PC-3 (cell line): ENCODE data around the gene GAGE12H.
"Not testable (repeated sequence)": the region's sequence is repeated elsewhere in the genome, so short reads cannot be mapped to it uniquely, and the experiment has no call there.

Experiments
- EZH2 ChIP-seq: fragments of 300-600 bp; sonication (generic); IDR thresholded peaks from one replicate; pipeline ENCODE4 v1.6.1; 2017; ENCODE audit warnings: antibody characterized with exemption, mild to moderate bottlenecking, low read length; ENCODE audit not compliant: unreplicated experiment
- EZH2phosphoT487 ChIP-seq: fragments of 300-600 bp; sonication (generic); IDR thresholded peaks from 2 replicates; pipeline ENCODE4 v1.6.1; 2018; ENCODE audit warnings: mild to moderate bottlenecking, antibody characterized with exemption, low read length, borderline replicate concordance
- TF ChIP-seq, protein P1 (sequence below): fragments of 300-600 bp; sonication (generic); conservative IDR thresholded peaks from 2 replicates; pipeline ENCODE4 v1.5.1; 2017; ENCODE audit warnings: antibody characterized with exemption, low read depth, mild to moderate bottlenecking, low read length

DNA sequence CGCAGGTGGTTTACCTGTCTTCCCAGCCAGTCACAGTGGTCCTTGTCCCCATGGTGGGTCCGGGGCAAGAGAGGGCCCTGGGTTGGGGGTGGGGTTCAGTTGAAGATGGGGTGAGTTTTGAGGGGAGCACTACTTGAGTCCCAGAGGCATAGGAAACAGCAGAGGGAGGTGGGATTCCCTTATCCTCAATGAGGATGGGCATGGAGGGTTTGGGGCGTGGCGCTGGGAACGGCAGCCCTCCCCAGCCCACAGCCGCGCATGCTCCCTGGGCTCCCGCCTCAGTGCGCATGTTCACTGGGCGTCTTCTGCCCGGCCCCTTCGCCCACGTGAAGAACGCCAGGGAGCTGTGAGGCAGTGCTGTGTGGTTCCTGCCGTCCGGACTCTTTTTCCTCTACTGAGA, 19.0 kb downstream of the GAGE12H start, which contains the start of gene GAGE1:
- TF ChIP-seq, protein P1, sequence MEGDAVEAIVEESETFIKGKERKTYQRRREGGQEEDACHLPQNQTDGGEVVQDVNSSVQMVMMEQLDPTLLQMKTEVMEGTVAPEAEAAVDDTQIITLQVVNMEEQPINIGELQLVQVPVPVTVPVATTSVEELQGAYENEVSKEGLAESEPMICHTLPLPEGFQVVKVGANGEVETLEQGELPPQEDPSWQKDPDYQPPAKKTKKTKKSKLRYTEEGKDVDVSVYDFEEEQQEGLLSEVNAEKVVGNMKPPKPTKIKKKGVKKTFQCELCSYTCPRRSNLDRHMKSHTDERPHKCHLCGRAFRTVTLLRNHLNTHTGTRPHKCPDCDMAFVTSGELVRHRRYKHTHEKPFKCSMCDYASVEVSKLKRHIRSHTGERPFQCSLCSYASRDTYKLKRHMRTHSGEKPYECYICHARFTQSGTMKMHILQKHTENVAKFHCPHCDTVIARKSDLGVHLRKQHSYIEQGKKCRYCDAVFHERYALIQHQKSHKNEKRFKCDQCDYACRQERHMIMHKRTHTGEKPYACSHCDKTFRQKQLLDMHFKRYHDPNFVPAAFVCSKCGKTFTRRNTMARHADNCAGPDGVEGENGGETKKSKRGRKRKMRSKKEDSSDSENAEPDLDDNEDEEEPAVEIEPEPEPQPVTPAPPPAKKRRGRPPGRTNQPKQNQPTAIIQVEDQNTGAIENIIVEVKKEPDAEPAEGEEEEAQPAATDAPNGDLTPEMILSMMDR, result not testable (repeated sequence)
- not testable (repeated sequence) for TF ChIP-seq EZH2, EZH2phosphoT487
